Gastroesophageal sphincter (tissue), 4 donors: ENCODE results near the gene BMP3. TPM values are rescaled to one million over a fixed set of nuclear protein-coding genes. Genes with fewer than 3 reads are reported as not detected.

Source experiments
- ATAC-seq: fragments of 150-250 bp; one replicate; pipeline ENCODE4 v1.9.1; 2016; ENCODE audit warnings: mild to moderate bottlenecking, moderate library complexity
- H3K27ac ChIP-seq, 4 donors: fragments of 200-600 bp; sonication (generic) in 3 of 4; 1 replicate in 3 of 4; 2 replicates in 1 of 4; pipeline ENCODE4 v1.5.1; 2016 to 2019
- H3K27me3 ChIP-seq: fragments of 200-600 bp; sonication (generic); one replicate; pipeline ENCODE4 v1.5.1; 2019
- H3K36me3 ChIP-seq, 2 donors: fragments of 200-600 bp; sonication (generic); one replicate each; pipeline ENCODE4 v1.5.1; 2019; ENCODE audit warnings: control low read depth in 1 of 2
- H3K4me1 ChIP-seq, 3 donors: fragments of 200-600 bp; sonication (generic); 1 replicate in 2 of 3; 2 replicates in 1 of 3; pipeline ENCODE4 v1.5.1; 2016 to 2019; ENCODE audit warnings: control low read depth in 2 of 3
- H3K4me3 ChIP-seq, 2 donors: fragments of 200-600 bp; sonication (generic); one replicate each; pipeline ENCODE4 v1.5.1; 2019; ENCODE audit warnings: mild to moderate bottlenecking in 1 of 2, moderate library complexity in 1 of 2
- H3K9me3 ChIP-seq, 3 donors: fragments of 200-600 bp; sonication (generic); one replicate each; pipeline ENCODE4 v1.5.1; 2017 to 2019; ENCODE audit warnings: control low read depth in 2 of 3
- EP300 ChIP-seq: sonication (generic); formaldehyde crosslinking; IDR thresholded peaks from one replicate; pipeline ENCODE4 v1.6.1; 2017; ENCODE audit warnings: antibody characterized with exemption, mild to moderate bottlenecking
- POLR2A ChIP-seq, 2 donors: fragments of 450-650 bp; IDR thresholded peaks; one replicate each; pipeline ENCODE4 v1.6.1; 2017; ENCODE audit warnings: antibody characterized with exemption in 2 of 2, mild to moderate bottlenecking in 2 of 2, moderate library complexity in 1 of 2
- POLR2AphosphoS5 ChIP-seq: sonication (generic); formaldehyde crosslinking; IDR thresholded peaks from one replicate; pipeline ENCODE4 v1.6.1; 2017; ENCODE audit warnings: antibody characterized with exemption
- WGBS, 2 donors: methylation state at CpG; one replicate each; pipeline ENCODE4 v1.1.5; 2018; ENCODE audit warnings: low coverage in 1 of 2; 5-methylcytosine and 5-hydroxymethylcytosine counted together
- total RNA-seq, 4 donors: library from RNA; depleted of rRNA; stranded (reverse); fragments of >200 nt; gene quantifications; one replicate each; pipeline ENCODE4 v1.1.0, GENCODE V29; 2016
- TF ChIP-seq, protein P1 (sequence below), 4 experiments: fragments of 200-600 bp in 2 of 4; fragments of 450-650 bp in 2 of 4; sonication (generic) in 1 of 4; IDR thresholded peaks; one replicate each; pipeline ENCODE4 v1.5.1; 2017 to 2019; ENCODE audit warnings: antibody characterized with exemption in 4 of 4, mild to moderate bottlenecking in 2 of 4, moderate library complexity in 2 of 4

Gene BMP3
- total RNA-seq, 4 donors from 2014 or later, result 8.2 to 24.5 (median 17.5) TPM

DNA sequence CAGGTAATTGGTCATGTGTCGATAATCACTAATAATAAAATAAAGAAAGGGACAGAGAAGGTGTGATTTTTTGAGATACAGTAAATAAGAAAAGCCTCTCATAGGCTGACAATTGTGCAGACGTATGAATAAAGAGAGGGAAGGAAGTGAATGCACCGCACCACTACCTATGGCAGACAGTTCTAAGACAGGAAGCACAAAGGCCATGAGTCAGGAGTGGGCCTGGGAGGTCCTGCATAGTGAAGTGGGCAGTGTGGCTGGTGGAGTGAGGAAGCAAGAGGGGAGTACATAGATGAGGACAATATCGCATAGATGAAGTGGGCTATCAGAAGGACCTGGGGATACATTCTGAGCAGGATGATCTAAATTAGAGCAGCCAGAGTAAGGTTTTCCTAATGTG, 75.6 kb downstream of the BMP3 start:
- TF ChIP-seq, protein P1, sequence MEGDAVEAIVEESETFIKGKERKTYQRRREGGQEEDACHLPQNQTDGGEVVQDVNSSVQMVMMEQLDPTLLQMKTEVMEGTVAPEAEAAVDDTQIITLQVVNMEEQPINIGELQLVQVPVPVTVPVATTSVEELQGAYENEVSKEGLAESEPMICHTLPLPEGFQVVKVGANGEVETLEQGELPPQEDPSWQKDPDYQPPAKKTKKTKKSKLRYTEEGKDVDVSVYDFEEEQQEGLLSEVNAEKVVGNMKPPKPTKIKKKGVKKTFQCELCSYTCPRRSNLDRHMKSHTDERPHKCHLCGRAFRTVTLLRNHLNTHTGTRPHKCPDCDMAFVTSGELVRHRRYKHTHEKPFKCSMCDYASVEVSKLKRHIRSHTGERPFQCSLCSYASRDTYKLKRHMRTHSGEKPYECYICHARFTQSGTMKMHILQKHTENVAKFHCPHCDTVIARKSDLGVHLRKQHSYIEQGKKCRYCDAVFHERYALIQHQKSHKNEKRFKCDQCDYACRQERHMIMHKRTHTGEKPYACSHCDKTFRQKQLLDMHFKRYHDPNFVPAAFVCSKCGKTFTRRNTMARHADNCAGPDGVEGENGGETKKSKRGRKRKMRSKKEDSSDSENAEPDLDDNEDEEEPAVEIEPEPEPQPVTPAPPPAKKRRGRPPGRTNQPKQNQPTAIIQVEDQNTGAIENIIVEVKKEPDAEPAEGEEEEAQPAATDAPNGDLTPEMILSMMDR (IDR thresholded peaks at IDR 0.05), result no peak
- TF ChIP-seq EP300 (no peak), POLR2A (IDR thresholded peaks at IDR 0.05) (no peak), POLR2AphosphoS5 (no peak)
- ATAC-seq, result no peak
- Histone ChIP-seq H3K4me3 (no peak overlapping the region), H3K4me1 (no peaks in the 10 kb centered on the region), H3K36me3 (peaks cover 0 to 6% of the 10 kb centered on the region in 2 donors), H3K27ac (no peak overlapping the region), H3K27me3 (no peaks in the 10 kb centered on the region), H3K9me3 (no peaks in the 10 kb centered on the region)
- WGBS, 2 donors, result 83 to 85% methylated on average over 4 of the region's 4 CpGs

Other genes with a start within 250 kb of the BMP3 start
- gene PRKG2, start 184.5 kb downstream of the BMP3 start, total RNA-seq, result 10 to 100 TPM in 3 of 4 donors, 1 to 10 TPM in 1; 3.9 to 24.9 (median 13.6) TPM